ENCODE results near the gene YEATS4.

GRCh38 chr12:69359531-69360347, at the start of gene YEATS4:
- TF ChIP-seq CTCF (IDR thresholded peaks at IDR 0.05) = no peak
- peak; percentile 79 for TF ChIP-seq POLR2AphosphoS5 (IDR thresholded peaks at IDR 0.05; ENCODE audit: low read depth, low read length)
- no peak for TF ChIP-seq TCF7L2 (IDR thresholded peaks at IDR 0.05; ENCODE audit: low read depth, low read length)

All from Panc1 (cell line).